Activated CD4-positive, alpha-beta T cell treated with anti-CD3 and anti-CD28 coated beads for 48 hours (primary cell): ENCODE measurements around the gene IST1.

Source experiments
- DNase-seq: peaks from one replicate; pipeline ENCODE4 v3.0.0-alpha.2; 2020

The IST1 gene

DNA sequence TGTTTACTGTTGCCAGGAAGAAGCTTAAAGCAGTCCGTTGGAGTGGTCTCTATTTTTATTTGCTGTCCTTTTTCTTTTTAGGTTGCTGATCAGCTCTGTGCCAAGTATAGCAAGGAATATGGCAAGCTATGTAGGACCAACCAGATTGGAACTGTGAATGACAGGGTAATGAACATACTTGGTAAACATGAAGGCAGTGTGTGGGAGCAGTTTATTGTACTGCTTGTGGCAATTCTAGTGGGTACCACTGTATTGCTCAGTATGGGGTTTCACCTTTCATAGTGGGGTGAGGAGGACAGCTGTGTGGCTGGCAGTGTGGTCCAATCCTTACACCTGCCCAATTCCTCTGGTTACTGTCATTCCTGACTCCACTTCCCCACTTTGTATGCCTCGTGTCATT lies 25.3 kb downstream of the IST1 start:
- DNase-seq: no peak

GRCh38 chr16:71923941-71924690 lies 28.8 kb downstream of the IST1 start:
- no peak for DNase-seq

DNA sequence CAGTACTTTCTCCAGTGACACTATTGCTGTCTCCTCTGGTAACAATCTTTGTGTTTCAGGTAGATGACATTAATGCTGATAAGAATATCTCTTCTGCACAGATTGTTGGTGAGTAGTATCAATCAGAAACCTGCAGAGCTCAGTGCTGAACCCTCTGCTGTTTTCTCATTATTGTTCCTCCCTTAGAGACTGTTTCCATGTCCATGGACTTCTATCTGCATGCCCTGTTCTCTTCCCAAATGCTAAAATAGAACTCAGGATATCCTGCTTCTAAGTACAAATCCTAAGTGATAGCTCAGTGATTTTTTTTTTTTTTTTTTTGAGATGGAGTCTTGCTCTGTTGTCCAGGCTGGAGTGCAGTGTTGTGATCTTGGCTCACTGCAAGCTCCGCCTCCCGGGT lies 29.4 kb downstream of the IST1 start:
- DNase-seq: no peak

DNA sequence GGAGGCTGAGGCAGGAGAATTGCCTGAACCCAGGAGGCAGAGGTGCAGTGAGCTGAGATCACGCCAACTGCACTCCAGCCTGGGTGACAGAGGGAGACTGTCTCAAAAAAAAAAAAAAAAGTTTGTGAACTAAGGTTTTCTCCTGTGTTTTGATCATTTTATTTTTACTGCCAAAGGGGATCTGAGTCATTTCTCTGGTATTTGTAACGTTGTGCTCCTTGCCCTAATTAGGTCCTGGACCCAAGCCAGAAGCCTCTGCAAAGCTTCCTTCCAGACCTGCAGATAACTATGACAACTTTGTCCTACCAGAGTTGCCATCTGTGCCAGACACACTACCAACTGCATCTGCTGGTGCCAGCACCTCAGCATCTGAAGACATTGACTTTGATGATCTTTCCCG lies 32.1 kb downstream of the IST1 start:
- no peak for DNase-seq

GRCh38 chr16:71927787-71928186 lies 32.5 kb downstream of the IST1 start:
- no peak for DNase-seq

DNA sequence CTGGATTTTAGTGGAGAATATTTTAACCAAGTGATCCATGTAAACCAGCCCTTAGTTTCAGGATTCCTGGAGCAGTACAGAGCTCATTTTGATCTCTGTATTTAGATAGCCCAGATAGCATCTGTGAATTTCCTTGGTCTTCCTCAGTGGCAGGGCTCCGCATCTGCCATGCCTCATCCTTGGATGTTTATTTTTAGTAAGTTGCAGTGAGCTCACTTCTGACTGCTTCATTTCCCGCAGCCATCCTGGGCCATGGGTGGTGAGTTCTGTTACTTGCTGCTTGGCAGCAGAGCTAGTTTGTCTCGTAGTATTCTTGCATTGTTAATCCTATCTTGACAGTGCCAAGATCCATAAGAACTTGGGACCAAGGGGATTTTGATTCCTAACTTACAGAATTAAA lies 33.7 kb downstream of the IST1 start:
- DNase-seq: no peak

- DNase-seq: no peak
Measured at GRCh38 chr16:71930013-71930563, 34.8 kb downstream of the IST1 start.

DNA sequence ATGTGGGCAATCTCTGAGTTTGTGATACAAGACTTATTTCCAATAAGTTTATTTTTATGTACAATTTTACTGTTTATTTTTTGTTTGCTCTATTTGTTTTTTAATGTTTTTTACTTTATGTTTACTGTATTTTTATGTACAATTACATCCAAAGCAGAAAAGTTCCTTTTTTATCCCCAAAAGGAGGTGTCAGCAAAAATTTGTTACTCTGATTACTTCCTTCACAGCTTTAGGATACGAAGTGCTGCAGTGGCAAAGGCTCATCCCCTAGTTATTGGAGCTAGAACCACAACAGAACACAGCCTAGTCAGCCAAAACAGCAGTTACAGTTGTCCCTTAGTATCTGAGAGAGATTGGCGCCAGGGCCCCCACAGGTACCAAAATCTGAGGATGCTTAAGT lies 35.7 kb downstream of the IST1 start:
- DNase-seq: no peak

DNA sequence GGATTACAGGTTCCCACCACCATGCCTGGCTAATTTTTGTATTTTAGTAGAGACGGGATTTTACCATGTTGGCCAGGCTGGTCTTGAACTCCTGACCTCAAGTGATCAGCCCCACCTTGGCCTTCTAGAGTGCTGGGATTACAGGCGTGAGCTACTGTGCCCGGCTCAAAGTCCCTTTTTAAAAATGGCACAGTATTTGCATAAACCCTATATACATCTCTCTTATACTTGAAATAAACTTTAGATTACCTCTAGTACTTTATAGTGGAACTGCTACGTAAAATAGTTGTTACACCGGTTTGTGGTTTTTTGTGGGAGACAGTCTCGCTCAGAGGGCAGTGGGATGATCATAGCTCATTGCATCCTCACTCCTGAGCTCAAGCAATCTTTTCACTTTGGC lies 36.3 kb downstream of the IST1 start:
- DNase-seq: no peak

- DNase-seq: no peak
Measured at GRCh38 chr16:71933017-71933416, 37.7 kb downstream of the IST1 start.

- DNase-seq: no peak
Measured at GRCh38 chr16:71933913-71934695, 38.8 kb downstream of the IST1 start.

DNA sequence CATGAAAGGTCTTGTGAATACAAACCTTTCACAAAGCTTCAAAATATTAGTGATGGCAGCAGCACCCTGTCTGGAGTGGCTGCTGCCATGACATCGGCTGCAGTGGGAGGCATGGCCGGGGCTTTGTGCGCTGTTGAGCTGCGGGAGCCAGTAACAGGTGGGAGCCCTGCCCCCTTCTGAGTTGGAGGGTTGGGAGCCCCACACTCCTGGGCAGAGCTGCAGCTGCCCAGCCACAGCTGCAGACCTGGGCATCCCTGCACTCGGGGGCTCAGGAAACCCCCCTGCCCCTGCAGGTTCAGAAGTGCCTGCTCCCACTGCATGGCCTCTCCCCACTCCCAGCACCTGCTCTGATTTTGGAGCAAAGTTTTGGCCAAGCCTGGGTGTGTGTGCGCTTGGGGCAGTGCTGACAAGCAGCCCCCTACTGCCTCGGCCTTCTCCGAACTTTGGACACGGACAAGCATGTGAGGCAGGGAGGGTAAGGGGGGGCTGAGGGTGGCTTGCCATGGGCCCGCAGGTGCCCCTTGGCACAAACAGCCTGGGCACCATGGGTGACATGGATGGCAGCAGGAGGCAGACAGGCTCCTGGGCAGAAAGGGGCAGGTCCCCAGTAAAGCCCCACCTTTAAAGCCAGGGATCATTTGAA lies 42.7 kb downstream of the IST1 start:
- DNase-seq: no peak

- no peak for DNase-seq
Measured at GRCh38 chr16:71943887-71944286, 48.6 kb downstream of the IST1 start.

DNA sequence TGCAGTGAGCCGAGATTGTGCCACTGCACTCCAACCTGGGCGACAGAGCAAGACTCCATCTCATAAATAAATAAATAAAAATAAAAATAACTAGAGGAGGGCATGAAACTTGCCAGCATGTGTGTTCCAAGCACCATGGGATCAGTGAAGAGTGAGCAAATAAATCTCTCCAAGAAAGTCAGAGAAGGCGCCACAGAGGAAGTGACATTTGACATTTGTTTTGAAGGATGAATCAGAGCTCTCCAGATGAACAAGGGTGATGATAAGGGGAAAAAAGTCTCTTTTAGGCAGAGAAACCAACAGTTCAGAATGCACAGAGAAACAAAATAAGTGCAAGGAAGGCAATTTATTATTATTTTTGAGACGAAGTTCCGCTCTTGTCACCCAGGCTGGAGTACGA lies 50.3 kb downstream of the IST1 start:
- DNase-seq: no peak

DNA sequence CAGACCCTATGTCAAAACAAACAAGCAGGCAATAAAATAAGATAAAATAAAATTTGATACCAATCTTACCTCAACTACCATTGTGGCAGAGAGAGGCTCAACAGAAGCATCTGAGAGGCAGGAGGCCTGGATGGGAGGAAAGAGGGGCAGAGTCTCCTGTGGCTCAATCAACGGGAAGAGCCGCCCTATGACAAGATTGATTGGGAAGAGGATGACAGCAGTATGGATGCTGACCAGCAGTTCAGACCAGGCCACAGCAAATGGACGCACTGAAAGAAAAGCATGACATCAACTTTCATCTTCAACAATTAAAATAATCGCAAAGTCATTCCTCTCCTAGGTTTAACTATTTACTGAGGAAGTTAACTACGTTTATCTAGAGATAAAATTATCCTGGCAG lies 57.5 kb downstream of the IST1 start:
- DNase-seq: no peak

GRCh38 chr16:71954180-71954579 lies 58.8 kb downstream of the IST1 start:
- DNase-seq: no peak

- DNase-seq: no peak
Measured at GRCh38 chr16:71954699-71955195, 59.4 kb downstream of the IST1 start.

DNA sequence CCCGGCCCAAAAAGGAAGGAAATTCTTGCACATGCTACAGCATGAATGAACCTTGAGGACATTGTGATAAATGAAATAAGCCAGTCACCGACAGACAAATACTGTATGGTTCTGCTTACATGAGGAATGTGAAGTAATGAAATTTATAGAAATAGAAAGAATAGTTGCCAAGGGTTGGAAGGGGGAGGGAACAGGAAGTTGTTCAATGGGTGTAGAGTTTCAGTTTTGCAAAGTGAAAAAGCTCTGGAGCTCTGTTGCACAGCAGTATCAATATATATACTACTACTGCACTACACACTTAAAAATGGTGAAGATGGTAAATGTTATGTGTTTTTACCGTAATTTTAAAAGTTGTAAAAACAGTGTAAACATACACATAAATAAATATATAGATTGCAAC lies 61.2 kb downstream of the IST1 start:
- DNase-seq: no peak

- DNase-seq: peak; percentile 89
Measured at GRCh38 chr16:71961066-71962039, 66.0 kb downstream of the IST1 start.

- DNase-seq: no peak
Measured at GRCh38 chr16:71963125-71963875, 68.0 kb downstream of the IST1 start.

GRCh38 chr16:71965223-71965622 lies 69.9 kb downstream of the IST1 start:
- no peak for DNase-seq

GRCh38 chr16:71966932-71967331 lies 71.6 kb downstream of the IST1 start:
- no peak for DNase-seq
